Measurements from ENCODE around the gene GAL. TPM values are rescaled to one million over a fixed set of nuclear protein-coding genes. Genes with fewer than 3 reads are reported as not detected.

GAL gene
- total and polyA plus RNA-seq, 2 of the 13 experiments (the other 11 are each of a cell fraction or from before 2014, with no cell fraction given): not detected

GRCh38 chr11:68710409-68710808 lies 26.1 kb downstream of the GAL start:
- BruUV-seq (replicated peaks): no TSS peak
- H3K27ac ChIP-seq (ENCODE audit: extremely low read length, insufficient read depth, low read length): no peak overlapping the region
- TF ChIP-seq ZNF83 (CRISPR knock-in tag; IDR thresholded peaks at IDR 0.05; ENCODE audit: borderline replicate concordance): no peak
- no peak overlapping the region for H2AFZ ChIP-seq (ENCODE audit: low read length)
- H3K9me3 ChIP-seq (ENCODE audit: low read length): no peaks in the 10 kb centered on the region
- H3K4me1 ChIP-seq (ENCODE audit: insufficient read depth, low read length): no peaks in the 10 kb centered on the region
- FAIRE-seq (no peak), ATAC-seq (no peak), DNase-seq (ENCODE audit: low spot score) (no peak)
- POLR2A ChIA-PET: no interaction called here
- H3K4me2 ChIP-seq (ENCODE audit: low read depth, low read length): no peak overlapping the region
- H3K9ac ChIP-seq (ENCODE audit: insufficient read depth, low read depth, low read length): no peak overlapping the region
- CTCF ChIA-PET (ENCODE audit: low intra/inter-chr PET ratio, low total read pairs): no interaction called here
- H3K79me2 ChIP-seq (ENCODE audit: insufficient read depth, low read length): no peaks in the 10 kb centered on the region
- intact Hi-C loops (cut with micrococcal nuclease; ENCODE audit: unreplicated experiment): no loop called here
- H3K36me3 ChIP-seq (replicated peaks in 1 of 2; ENCODE audit: control insufficient read depth in 1 of 2, insufficient read depth in 2 of 2, low read length in 2 of 2): no peaks in the 10 kb centered on the region
- in situ Hi-C loops (cut with HindIII; ENCODE audit: extremely low pct_ligation_motif_present, low pct_unique_long_range_greater_than_20kb): no loop called here
- peaks cover 3 to 56% of the 10 kb centered on the region in 2 experiments; a peak in 4 of 5 replicates for H3K27me3 ChIP-seq (ENCODE audit: control insufficient read depth in 1 of 2, insufficient read depth in 2 of 2, low read length in 2 of 2)
- no peak overlapping the region for H3K4me3 ChIP-seq (replicated peaks in 1 of 3; ENCODE audit: insufficient read depth in 1 of 3, low read depth in 2 of 3, low read length in 3 of 3)
- no peaks in the 10 kb centered on the region for H4K20me1 ChIP-seq (ENCODE audit: insufficient read depth, low read length)
- 61% methylated on average over 11 of the region's 11 CpGs for WGBS (ENCODE audit: low lambda C conversion rate)

GRCh38 chr11:68711114-68711513 lies 26.8 kb downstream of the GAL start:
- peaks cover 5 to 57% of the 10 kb centered on the region in 2 experiments; a peak in 4 of 5 replicates for H3K27me3 ChIP-seq (ENCODE audit: control insufficient read depth in 1 of 2, insufficient read depth in 2 of 2, low read length in 2 of 2)
- no peaks in the 10 kb centered on the region for H3K79me2 ChIP-seq (ENCODE audit: insufficient read depth, low read length)
- ATAC-seq (no peak), FAIRE-seq (no peak), DNase-seq (ENCODE audit: low spot score) (no peak)
- CTCF ChIA-PET (ENCODE audit: low intra/inter-chr PET ratio, low total read pairs): no interaction called here
- no peaks in the 10 kb centered on the region for H4K20me1 ChIP-seq (ENCODE audit: insufficient read depth, low read length)
- H3K27ac ChIP-seq (ENCODE audit: extremely low read length, insufficient read depth, low read length): no peak overlapping the region
- no peak overlapping the region for H3K4me2 ChIP-seq (ENCODE audit: low read depth, low read length)
- no TSS peak for BruUV-seq (replicated peaks)
- WGBS (ENCODE audit: low lambda C conversion rate): 43% methylated on average over 8 of the region's 8 CpGs
- in situ Hi-C loops (cut with HindIII; ENCODE audit: extremely low pct_ligation_motif_present, low pct_unique_long_range_greater_than_20kb) (no loop called here), intact Hi-C loops (cut with micrococcal nuclease; ENCODE audit: unreplicated experiment) (no loop called here)
- POLR2A ChIA-PET: no interaction called here
- no peaks in the 10 kb centered on the region for H3K36me3 ChIP-seq (replicated peaks in 1 of 2; ENCODE audit: control insufficient read depth in 1 of 2, insufficient read depth in 2 of 2, low read length in 2 of 2)
- no peak overlapping the region for H3K4me3 ChIP-seq (replicated peaks in 1 of 3; ENCODE audit: insufficient read depth in 1 of 3, low read depth in 2 of 3, low read length in 3 of 3)
- H3K9ac ChIP-seq (ENCODE audit: insufficient read depth, low read depth, low read length): no peak overlapping the region
- no peaks in the 10 kb centered on the region for H3K9me3 ChIP-seq (ENCODE audit: low read length)
- no peak overlapping the region for H2AFZ ChIP-seq (ENCODE audit: low read length)
- TF ChIP-seq MYNN (CRISPR knock-in tag; IDR thresholded peaks at IDR 0.05; ENCODE audit: low read depth): no peak
- 0 out of 2 replicates have a peak, but pooled peaks have one; percentile 13 for TF ChIP-seq RAD51 (IDR thresholded peaks at IDR 0.05; ENCODE audit: borderline replicate concordance)
- no peaks in the 10 kb centered on the region for H3K4me1 ChIP-seq (ENCODE audit: insufficient read depth, low read length)
